Activated CD4-positive, alpha-beta memory T cell treated with anti-CD3 and anti-CD28 coated beads, Interleukin-2, amount 10 ng/mL, durations not matched to agents 7 days and 5 days (primary cell): ENCODE results near the gene CREBL2. TPM values are rescaled to one million over a fixed set of nuclear protein-coding genes. Genes with fewer than 3 reads are reported as not detected.
"Not testable (repeated sequence)": the region's sequence is repeated elsewhere in the genome, so short reads cannot be mapped to it uniquely, and the experiment has no call there.

ENCODE experiments used
- CTCF ChIA-PET: fragments of 350-600 bp; sonication (Branson Sonifier 250); formaldehyde crosslinking; loops from one replicate; lab custom pipeline; 2021; ENCODE audit warnings: antibody characterized with exemption, inconsistent platforms; lab: Charles Lee
- POLR2A ChIA-PET: fragments of 350-600 bp; sonication (Branson Sonifier 250); formaldehyde crosslinking; loops from one replicate; lab custom pipeline; 2021; ENCODE audit warnings: antibody characterized with exemption; lab: Charles Lee
- DNase-seq: peaks from one replicate; pipeline ENCODE4 v3.0.0-alpha.2; 2020
- H3K27ac Mint-ChIP-seq: one replicate; pipeline ENCODE4 v1.8.0; 2021; ENCODE audit warnings: mild to moderate bottlenecking, mixed read lengths
- H3K27me3 Mint-ChIP-seq: one replicate; pipeline ENCODE4 v1.8.0; 2021; ENCODE audit warnings: mixed read lengths
- H3K36me3 Mint-ChIP-seq: one replicate; pipeline ENCODE4 v1.8.0; 2021; ENCODE audit warnings: low read depth, mixed read lengths
- H3K4me1 Mint-ChIP-seq: one replicate; pipeline ENCODE4 v1.8.0; 2021; ENCODE audit warnings: mixed read lengths
- H3K4me3 Mint-ChIP-seq: one replicate; pipeline ENCODE4 v1.8.0; 2021; ENCODE audit warnings: mild to moderate bottlenecking, mixed read lengths
- H3K9me3 Mint-ChIP-seq: one replicate; pipeline ENCODE4 v1.8.0; 2021; ENCODE audit warnings: mixed read lengths
- total RNA-seq, 2 experiments: library from RNA; stranded (reverse); gene quantifications; one replicate each; pipeline ENCODE4 v1.2.3, GENCODE V29; 2021

The CREBL2 gene
- total RNA-seq, 2 experiments from 2014 or later, result 24.2 to 26.1 TPM

DNA sequence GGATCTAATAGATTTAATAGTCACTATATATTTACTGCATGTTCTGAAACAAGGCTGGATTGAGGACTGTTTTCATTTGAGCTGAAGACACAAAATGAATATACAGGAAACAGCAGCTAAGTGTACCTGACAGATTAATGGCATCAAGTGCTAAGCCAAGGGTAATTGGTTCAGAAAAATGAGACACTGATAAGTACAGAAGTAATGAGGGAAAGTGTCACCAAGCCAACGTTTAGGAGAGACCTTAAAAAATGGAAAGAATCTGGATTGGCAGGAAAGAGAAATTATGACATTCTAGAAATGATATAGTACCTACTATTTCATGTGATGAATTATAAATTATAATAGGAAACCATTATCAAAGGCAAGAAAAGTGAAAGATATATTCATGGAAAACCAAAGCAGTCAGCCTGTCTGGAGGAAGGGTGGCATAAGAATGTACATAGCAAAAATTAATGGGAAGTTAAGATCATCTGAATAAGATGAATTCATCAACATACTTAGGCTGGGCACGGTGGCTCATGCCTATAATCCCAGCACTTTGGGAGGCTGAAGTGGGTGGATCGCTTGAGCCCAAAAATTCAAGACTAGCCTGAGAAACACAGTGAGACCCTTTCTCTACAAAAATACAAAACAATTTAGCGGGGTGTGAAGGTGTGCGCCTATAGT lies 28.0 kb upstream of the CREBL2 start:
- Mint-ChIP-seq H3K4me1 (peaks cover 21% of the 10 kb centered on the region), H3K36me3 (no peaks in the 10 kb centered on the region), H3K27me3 (no peaks in the 10 kb centered on the region), H3K27ac (no peak overlapping the region), H3K4me3 (no peak overlapping the region), H3K9me3 (no peaks in the 10 kb centered on the region)
- ChIA-PET CTCF (no interaction called here), POLR2A (interaction anchor here (1.4 kb wide), 1 partner anchor 153 kb away, joined by 5 read pairs; no protein-coding TSS in a partner anchor)
- DNase-seq, result no peak

DNA sequence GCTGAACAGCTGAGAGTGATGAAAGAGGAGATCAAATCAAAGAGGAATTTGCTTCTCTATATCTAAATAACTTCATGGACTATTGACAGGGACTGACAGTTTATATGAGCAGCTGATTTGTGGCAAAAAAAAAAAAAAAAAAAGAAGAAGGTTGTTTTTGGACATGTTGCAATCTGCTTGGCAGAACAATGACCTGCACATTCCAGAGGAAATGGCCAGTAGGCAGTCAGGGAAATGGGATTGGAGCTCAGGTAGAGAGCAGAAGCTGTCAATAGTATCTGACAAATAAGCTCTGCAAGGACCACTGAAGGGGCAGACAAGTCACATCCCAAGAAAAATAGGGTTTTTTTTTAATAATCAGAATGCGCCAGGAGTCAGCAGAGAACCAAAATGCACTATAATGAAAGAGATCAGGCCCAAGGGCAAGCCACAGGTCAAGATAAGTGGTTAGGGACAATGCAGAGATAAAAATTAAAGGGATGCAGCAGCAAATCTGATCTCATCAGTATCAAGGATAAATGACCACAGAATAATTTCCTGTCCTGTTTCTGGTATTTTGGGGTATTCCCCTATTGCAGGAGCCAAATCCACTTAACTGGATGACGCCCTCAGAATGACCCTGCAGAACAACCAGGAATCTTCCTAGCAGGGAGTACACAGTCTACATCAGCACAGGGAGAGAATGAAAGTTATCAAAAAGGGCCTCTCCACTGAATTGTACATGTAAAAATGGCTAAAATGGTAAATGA lies 26.4 kb upstream of the CREBL2 start:
- Mint-ChIP-seq H3K4me1 (peaks cover 25% of the 10 kb centered on the region), H3K4me3 (no peak overlapping the region), H3K27me3 (no peaks in the 10 kb centered on the region), H3K9me3 (peaks cover 4% of the 10 kb centered on the region), H3K27ac (no peak overlapping the region), H3K36me3 (no peaks in the 10 kb centered on the region)
- DNase-seq, result no peak
- CTCF ChIA-PET, result interaction anchor here (0.6 to 1.1 kb wide), 2 partner anchors 13 to 152 kb away, joined by 3 to 4 read pairs; no protein-coding TSS in a partner anchor
- POLR2A ChIA-PET, result interaction anchor here (1.3 kb wide), 1 partner anchor 27 kb away, joined by 3 read pairs; no protein-coding TSS in a partner anchor

DNA sequence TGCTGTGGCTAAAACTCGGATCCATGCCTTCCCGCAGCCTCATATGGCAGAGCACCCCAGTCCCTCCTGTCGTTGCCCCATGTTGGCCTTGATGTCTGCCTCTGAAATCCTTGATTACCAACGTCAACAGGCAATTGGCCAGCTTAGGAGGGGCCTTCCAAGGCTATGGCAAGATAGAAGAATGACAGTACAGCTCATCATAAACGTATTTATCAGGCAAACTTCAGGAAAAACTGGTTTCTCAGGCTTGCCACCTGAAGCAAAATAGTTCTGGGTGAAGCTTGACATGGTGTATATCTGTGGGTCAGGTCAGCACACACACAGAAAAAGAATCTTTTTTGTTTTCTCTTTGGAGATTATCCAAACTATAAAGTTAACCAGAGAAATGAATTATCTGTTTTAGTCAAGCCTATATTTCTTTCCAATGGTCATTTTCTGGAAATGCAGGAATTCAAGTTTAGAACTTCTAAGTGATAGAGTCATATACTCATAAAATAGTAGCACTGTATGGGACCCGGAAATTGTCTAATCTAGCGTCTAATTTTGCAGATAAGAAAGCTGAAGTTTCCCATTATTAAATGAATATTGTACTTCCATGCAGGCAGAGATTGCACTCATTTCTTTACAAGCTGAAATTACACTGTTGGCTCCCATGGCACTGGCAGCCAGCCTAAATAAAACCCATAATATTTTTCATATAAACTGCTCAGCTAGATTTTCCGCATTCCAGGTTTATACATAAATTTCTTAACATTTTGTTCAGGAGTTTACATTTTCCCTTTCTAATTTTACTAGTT lies 24.6 kb upstream of the CREBL2 start:
- Mint-ChIP-seq H3K4me1 (peaks cover 21% of the 10 kb centered on the region), H3K4me3 (no peak overlapping the region), H3K27me3 (no peaks in the 10 kb centered on the region), H3K36me3 (peaks cover 1% of the 10 kb centered on the region), H3K9me3 (peaks cover 8% of the 10 kb centered on the region), H3K27ac (no peak overlapping the region)
- POLR2A ChIA-PET, result interaction anchor here (0.6 kb wide), 1 partner anchor 225 kb away, joined by 3 read pairs; no protein-coding TSS in a partner anchor
- CTCF ChIA-PET, result no interaction called here
- no peak for DNase-seq

DNA sequence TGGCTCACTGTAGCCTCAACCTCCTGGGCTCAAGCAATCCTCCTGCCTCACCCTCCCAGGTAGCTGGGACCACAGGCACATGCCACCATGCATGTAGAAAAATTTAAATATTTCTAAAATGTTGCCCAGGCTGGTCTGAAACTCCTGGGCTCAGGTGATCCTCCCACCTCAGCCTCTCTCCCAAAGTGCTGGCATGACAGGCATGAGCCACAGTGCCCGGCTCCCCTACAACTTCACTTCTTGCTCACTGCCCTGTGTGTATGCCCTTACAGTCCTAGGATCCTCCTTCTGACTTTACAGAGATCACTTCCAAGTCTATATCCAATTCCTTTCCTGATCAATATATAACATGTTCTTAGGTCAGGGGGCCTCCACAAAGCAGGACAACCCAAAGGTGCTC lies 23.8 kb upstream of the CREBL2 start:
- peaks cover 12% of the 10 kb centered on the region for H3K9me3 Mint-ChIP-seq
- H3K36me3 Mint-ChIP-seq, result peaks cover 4% of the 10 kb centered on the region
- no peak overlapping the region for H3K4me3 Mint-ChIP-seq
- peaks cover 1% of the 10 kb centered on the region for H3K27me3 Mint-ChIP-seq
- no peak for DNase-seq
- H3K4me1 Mint-ChIP-seq, result peaks cover 13% of the 10 kb centered on the region
- no peak overlapping the region for H3K27ac Mint-ChIP-seq
- CTCF ChIA-PET, result interaction anchor here (0.7 kb wide), 1 partner anchor 181 kb away, joined by 3 read pairs; no protein-coding TSS in a partner anchor
- POLR2A ChIA-PET, result no interaction called here

DNA sequence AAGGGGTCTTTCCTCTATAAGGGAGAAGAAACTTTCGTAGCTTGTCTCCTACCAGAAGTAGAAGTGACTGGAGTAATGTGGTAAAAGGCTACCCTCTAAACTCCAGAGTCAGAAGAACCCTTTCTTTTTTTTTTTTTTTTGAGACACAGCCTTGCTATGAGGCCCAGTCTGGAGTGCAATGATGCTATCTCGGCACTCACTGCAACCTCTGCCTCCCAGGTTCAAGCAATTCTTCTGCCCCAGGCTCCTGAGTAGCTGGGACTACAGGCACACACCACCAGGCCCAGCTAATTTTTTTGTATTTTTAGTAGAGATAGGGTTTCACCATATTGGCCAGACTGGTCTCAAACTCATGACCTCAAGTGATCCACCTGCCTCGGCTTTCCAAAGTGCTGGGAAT lies 23.2 kb upstream of the CREBL2 start:
- not testable (repeated sequence) for H3K36me3 Mint-ChIP-seq, H3K4me3 Mint-ChIP-seq
- CTCF ChIA-PET, result interaction anchor here (0.7 kb wide), 1 partner anchor 181 kb away, joined by 3 read pairs; no protein-coding TSS in a partner anchor

DNA sequence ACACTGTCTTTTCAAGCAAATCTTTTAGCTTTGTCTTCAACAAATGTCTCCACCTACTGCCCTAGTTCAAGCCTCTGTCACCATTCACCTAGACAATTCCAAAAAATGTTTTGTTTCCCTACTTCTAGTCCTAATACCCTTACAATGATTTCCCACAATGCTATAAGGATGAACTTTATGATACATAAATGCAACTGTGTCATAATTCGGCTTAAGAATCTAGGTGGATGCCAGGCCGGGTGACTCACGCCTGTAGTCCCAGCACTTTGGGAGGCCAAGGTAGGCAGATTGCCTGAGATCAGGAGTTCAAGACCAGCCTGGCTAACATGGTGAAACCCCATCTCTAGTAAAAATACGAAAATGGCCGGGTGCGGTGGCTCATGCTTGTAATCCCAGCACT lies 20.7 kb upstream of the CREBL2 start:
- CTCF ChIA-PET, result no interaction called here

More for the DNA sequence above, 23.2 kb upstream of the CREBL2 start:
- H3K27me3 Mint-ChIP-seq, H3K27ac Mint-ChIP-seq, H3K4me1 Mint-ChIP-seq, DNase-seq, POLR2A ChIA-PET: not testable (repeated sequence)
- H3K9me3 Mint-ChIP-seq, result peaks cover 15% of the 10 kb centered on the region

DNA sequence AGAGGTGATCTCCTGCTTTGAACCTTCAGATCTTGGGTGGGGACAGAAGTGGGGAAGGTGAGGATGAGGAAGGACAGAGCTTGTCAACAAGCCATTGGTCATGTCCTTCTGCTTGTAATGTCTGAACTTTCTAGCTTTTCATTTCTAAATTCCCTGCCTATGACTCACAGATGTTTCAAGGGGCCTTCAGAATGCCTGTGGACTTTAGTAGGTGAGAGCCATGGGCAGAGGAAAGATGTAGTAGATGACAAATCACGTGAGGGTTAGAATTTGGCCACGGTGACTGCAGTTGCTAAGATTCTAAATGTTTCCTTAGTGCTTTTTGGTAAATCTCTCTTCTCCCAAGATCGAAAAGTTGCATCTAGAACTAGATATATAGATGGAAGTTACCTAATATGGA lies 18.7 kb upstream of the CREBL2 start:
- peaks cover 4% of the 10 kb centered on the region for H3K36me3 Mint-ChIP-seq
- no peak overlapping the region for H3K27ac Mint-ChIP-seq
- ChIA-PET CTCF (interaction anchor here (1.5 to 2.5 kb wide), 2 partner anchors 30 to 63 kb away, joined by 3 to 7 read pairs; partner anchors contain the start of gene DUSP16), POLR2A (no interaction called here)
- H3K27me3 Mint-ChIP-seq, result peaks cover 6% of the 10 kb centered on the region
- peaks cover 7% of the 10 kb centered on the region for H3K4me1 Mint-ChIP-seq
- DNase-seq, result no peak
- peaks cover 15% of the 10 kb centered on the region for H3K9me3 Mint-ChIP-seq
- H3K4me3 Mint-ChIP-seq, result no peak overlapping the region

More for the DNA sequence above, 20.7 kb upstream of the CREBL2 start:
- peaks cover 15% of the 10 kb centered on the region for H3K9me3 Mint-ChIP-seq
- no peak overlapping the region for H3K4me3 Mint-ChIP-seq
- no peak for DNase-seq
- peaks cover 4% of the 10 kb centered on the region for H3K36me3 Mint-ChIP-seq
- peaks cover 7% of the 10 kb centered on the region for H3K4me1 Mint-ChIP-seq
- POLR2A ChIA-PET, result no interaction called here
- peaks cover 6% of the 10 kb centered on the region for H3K27me3 Mint-ChIP-seq
- H3K27ac Mint-ChIP-seq, result no peak overlapping the region

DNA sequence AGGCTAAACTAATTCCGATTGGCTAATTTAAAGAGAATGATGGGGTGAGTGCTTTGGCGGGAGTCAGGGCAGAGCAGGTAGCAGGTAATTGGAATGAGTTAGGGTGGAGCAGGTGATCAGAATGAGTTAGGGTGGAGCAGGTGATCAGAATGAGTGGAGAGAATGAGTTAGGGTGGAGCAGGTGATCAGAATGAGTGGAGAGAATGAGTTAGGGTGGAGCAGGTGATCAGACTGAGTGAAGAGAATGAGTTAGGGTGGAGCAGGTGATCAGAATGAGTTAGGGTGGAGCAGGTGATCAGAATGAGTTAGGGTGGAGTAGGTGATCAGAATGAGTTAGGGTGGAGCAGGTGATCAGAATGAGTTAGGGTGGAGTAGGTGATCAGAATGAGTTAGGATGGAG lies 15.7 kb upstream of the CREBL2 start:
- CTCF ChIA-PET, POLR2A ChIA-PET, H3K4me1 Mint-ChIP-seq: not testable (repeated sequence)

DNA sequence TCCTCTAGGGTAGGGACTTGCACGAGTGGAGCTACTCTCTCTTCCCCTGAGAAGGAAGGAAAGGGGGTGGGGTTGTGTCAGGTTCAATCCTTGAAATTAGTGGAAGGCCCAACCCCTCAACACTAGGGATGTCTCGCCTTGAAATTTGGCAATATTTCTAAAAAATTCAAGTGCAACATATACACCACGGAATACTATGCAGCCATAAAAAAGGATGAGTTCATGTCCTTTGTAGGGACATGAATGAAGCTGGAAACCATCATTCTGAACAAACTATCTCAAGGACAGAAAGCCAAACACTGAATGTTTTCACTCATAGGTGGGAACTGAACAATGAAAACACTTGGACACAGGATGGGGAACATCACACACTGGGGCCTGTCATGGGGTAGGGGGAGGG lies 15.1 kb upstream of the CREBL2 start:
- CTCF ChIA-PET, POLR2A ChIA-PET, H3K4me3 Mint-ChIP-seq: not testable (repeated sequence)

More for the DNA sequence above, 15.7 kb upstream of the CREBL2 start:
- not testable (repeated sequence) for H3K27ac Mint-ChIP-seq, H3K27me3 Mint-ChIP-seq, H3K36me3 Mint-ChIP-seq, H3K4me3 Mint-ChIP-seq, DNase-seq, H3K9me3 Mint-ChIP-seq

DNA sequence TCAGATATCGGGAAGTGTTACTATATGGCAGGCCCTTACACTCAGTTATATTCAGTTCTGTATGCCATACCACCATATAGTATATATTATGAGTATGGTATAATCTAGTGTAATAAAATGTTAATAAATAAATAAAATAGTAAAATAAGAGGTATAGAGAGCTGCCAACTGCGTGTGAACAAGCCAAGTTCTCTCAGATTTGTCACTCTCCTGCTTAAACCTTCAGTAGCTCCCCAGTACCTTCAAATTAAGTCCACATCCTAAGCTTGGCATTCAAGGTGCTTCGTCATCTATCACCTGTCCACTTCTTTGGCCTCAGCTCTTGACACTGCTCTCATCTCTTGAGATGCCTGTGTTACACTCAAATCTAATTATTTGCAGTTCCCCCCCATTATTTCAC lies 12.8 kb upstream of the CREBL2 start:
- CTCF ChIA-PET, result interaction anchor here (1.5 kb wide), 1 partner anchor 36 kb away, joined by 3 read pairs; the partner anchor contains the start of gene DUSP16
- Mint-ChIP-seq H3K9me3 (no peaks in the 10 kb centered on the region), H3K27ac (no peak overlapping the region), H3K27me3 (peaks cover 5% of the 10 kb centered on the region), H3K4me1 (peaks cover 2% of the 10 kb centered on the region), H3K36me3 (no peaks in the 10 kb centered on the region), H3K4me3 (no peak overlapping the region)
- DNase-seq, result no peak
- POLR2A ChIA-PET, result no interaction called here

More for the DNA sequence above, 15.1 kb upstream of the CREBL2 start:
- H3K27ac Mint-ChIP-seq, H3K36me3 Mint-ChIP-seq, H3K27me3 Mint-ChIP-seq, DNase-seq, H3K9me3 Mint-ChIP-seq, H3K4me1 Mint-ChIP-seq: not testable (repeated sequence)

DNA sequence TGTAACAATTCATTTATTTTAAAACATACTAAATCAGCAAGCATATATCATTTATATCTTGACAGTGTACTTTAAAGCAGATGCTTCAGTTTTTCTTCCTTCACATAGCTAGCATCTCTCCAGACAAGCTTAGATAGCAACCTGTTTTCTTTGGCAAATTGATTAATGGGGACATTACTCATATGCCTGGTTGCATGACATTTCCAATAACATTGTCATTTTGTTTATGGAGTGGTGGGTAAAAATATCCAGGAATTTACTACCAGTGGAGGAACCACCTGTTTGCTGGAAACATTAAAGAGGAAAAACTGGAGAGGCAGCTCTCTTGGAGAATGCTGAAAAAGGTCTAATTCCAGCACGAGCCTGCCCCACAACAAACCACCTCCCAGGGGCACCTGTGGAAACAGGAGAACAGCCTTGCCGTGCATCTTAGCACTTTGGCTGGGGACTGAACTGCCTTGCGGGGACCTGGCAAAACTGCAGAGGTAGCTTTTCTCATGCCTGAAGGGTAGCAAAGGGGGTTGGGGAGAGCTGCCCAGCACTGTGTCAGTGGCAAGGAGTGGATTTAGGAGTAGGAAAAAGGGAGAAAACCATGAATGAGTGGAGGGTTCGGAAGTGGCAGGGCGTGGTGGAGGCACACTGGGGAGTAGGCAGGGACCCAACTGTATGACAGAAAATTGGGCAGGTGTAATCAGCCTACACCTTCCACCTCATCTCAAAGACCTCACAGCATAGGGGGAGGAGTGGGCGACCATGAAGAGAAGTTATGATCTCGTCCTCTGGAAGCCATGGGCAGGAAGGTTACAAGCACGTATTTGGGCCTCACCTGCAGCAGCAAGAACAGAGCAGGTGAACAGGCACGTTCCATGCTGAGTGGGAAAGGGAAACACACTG lies 11.7 kb upstream of the CREBL2 start:
- Mint-ChIP-seq H3K4me3 (no peak overlapping the region), H3K4me1 (peaks cover 2% of the 10 kb centered on the region), H3K9me3 (no peaks in the 10 kb centered on the region), H3K27me3 (peaks cover 5% of the 10 kb centered on the region), H3K36me3 (no peaks in the 10 kb centered on the region), H3K27ac (no peak overlapping the region)
- CTCF ChIA-PET, result interaction anchor here (0.6 to 1.5 kb wide), 2 partner anchors 37 to 97 kb away, joined by 3 read pairs; partner anchors contain the start of gene DUSP16
- DNase-seq, result no peak
- POLR2A ChIA-PET, result interaction anchor here (1.4 to 2.9 kb wide), 2 partner anchors 8 to 13 kb away, joined by 3 to 7 read pairs; no protein-coding TSS in a partner anchor
